K562 (cell line): ENCODE data around the gene SP4. TPM values are rescaled to one million over a fixed set of nuclear protein-coding genes. Genes with fewer than 3 reads are reported as not detected.

ENCODE experiments used
- ATF3 ChIP-seq, 2 experiments: fragments of 450-650 bp in 1 of 2; sonication (generic) in 1 of 2; formaldehyde crosslinking in 1 of 2; IDR thresholded peaks in 1 of 2; conservative IDR thresholded peaks in 1 of 2; 2 replicates each; pipeline versions ENCODE4 v1.6.1 to v1.8.1; 2016 to 2023; ENCODE audit warnings: mild to moderate bottlenecking in 2 of 2, moderate library complexity in 2 of 2, inconsistent platforms in 1 of 2, missing genetic modification reagents in 1 of 2
- FOS ChIP-seq: IDR thresholded peaks from 3 replicates; pipeline ENCODE4 v1.6.1; 2011; ENCODE audit not compliant: insufficient read length; ENCODE audit errors: extremely low read depth
- RNF219 ChIP-seq: fragments of 250-450 bp; sonication (Bioruptor Pico); IDR thresholded peaks from 2 replicates; pipeline ENCODE4 v1.5.0; 2022; ENCODE audit warnings: mild to moderate bottlenecking
- ZFP36 ChIP-seq: fragments of 150-350 bp; IDR thresholded peaks from 2 replicates; pipeline ENCODE4 v1.6.1; 2018; ENCODE audit warnings: low read length, low read depth; ENCODE audit not compliant: partially characterized antibody
- ZNF140 ChIP-seq: fragments of 250-450 bp; sonication (Bioruptor Pico); IDR thresholded peaks from 2 replicates; pipeline ENCODE4 v1.8.0; 2021; ENCODE audit warnings: moderate library complexity, mild to moderate bottlenecking, inconsistent platforms
- ZNF311 ChIP-seq: fragments of 250-450 bp; sonication (Bioruptor Pico); IDR thresholded peaks from 2 replicates; pipeline ENCODE4 v1.4.0; 2020; ENCODE audit warnings: mild to moderate bottlenecking, moderate library complexity
- ZNF561 ChIP-seq: fragments of 450-650 bp; formaldehyde crosslinking; conservative IDR thresholded peaks from 2 replicates; pipeline ENCODE4 v1.4.0; 2020; ENCODE audit warnings: mild to moderate bottlenecking, moderate library complexity
- polyA plus RNA-seq, 8 experiments: library from polyadenylated mRNA; depleted of rRNA in 4 of 8; stranded (reverse) in 5 of 8; unstranded in 3 of 8; fragments of >200 nt; fragmentation: Nextera tagmentation in 2 of 8; fragmentation: Illumina TruSeq in 1 of 8; extraction: Ambion mirVana in 2 of 8; extraction: Trizol in 1 of 8; gene quantifications; 2 replicates each; pipeline versions ENCODE4 v1.2.1 to v1.2.3, GENCODE V29; 2011 to 2014; ENCODE audit warnings: inconsistent platforms in 1 of 8, missing spikeins in 1 of 8
- total RNA-seq, 7 experiments: library from RNA; depleted of rRNA in 6 of 7; stranded (reverse); fragments of >200 nt in 6 of 7; fragmentation: Illumina TruSeq in 2 of 7; extraction: Trizol in 2 of 7; gene quantifications; 2 replicates each; pipeline versions ENCODE4 v1.2.1 to v1.2.3, GENCODE V29; 2011 to 2021; ENCODE audit warnings: low replicate concordance in 1 of 7

SP4 gene
- total and polyA plus RNA-seq, 9 of the 15 experiments (the other 6 are each of a cell fraction or from before 2014, with no cell fraction given) = 2.4 to 9.4 (median 4.5) TPM

GRCh38 chr7:21550821-21551531 lies 123.1 kb downstream of the SP4 start (continued):
- no peak for TF ChIP-seq RNF219 (CRISPR knock-in tag)
- no peak for TF ChIP-seq ZNF311 (CRISPR knock-in tag)
- no peak for TF ChIP-seq ZNF561
- TF ChIP-seq ATF3 (IDR thresholded peaks at IDR 0.05) = 0 out of 2 replicates have a peak, but pooled peaks have one; percentile 19
- no peak for TF ChIP-seq ATF3 (CRISPR knock-in tag; conservative IDR thresholded peaks at IDR 0.05)
- TF ChIP-seq ZFP36 = no peak
- TF ChIP-seq FOS = no peak
- no peak for TF ChIP-seq ZNF140 (CRISPR knock-in tag)
